CD14-positive monocyte (primary cell): ENCODE results near the gene ZNF487. TPM values are rescaled to one million over a fixed set of nuclear protein-coding genes. Genes with fewer than 3 reads are reported as not detected.
A peak's percentile ranks its signal among the peaks of the same experiment; 100 is the strongest.

Experiments
- DNase-seq, 3 donors: peaks; one replicate each; pipeline ENCODE4 v3.0.0-alpha.2; 2011 to 2022
- H2AFZ ChIP-seq: 2 replicates; pipeline ENCODE4 v1.6.0; 2012; ENCODE audit warnings: mild to moderate bottlenecking, low read depth, low read length, inconsistent platforms; ENCODE audit not compliant: insufficient read depth, poor library complexity, severe bottlenecking
- H3K27ac ChIP-seq, 2 donors: 1 replicate in 1 of 2; 2 replicates in 1 of 2; pipeline ENCODE4 v1.5.1; 2012 to 2013; ENCODE audit warnings: low read length in 2 of 2, control low read depth in 1 of 2, inconsistent platforms in 1 of 2, low read depth in 1 of 2, mild to moderate bottlenecking in 1 of 2
- H3K27me3 ChIP-seq, 2 donors: one replicate each; pipeline versions ENCODE4 v1.6.0 to v1.6.1; 2011 to 2013; ENCODE audit warnings: low read length in 2 of 2; ENCODE audit not compliant: control insufficient read depth in 2 of 2, insufficient read depth in 2 of 2
- H3K36me3 ChIP-seq, 2 donors: replicated peaks in 1 of 2; 1 replicate in 1 of 2; 2 replicates in 1 of 2; pipeline versions ENCODE4 v1.5.1 to v1.6.1; 2012 to 2013; ENCODE audit warnings: low read length in 2 of 2, control low read depth in 1 of 2, inconsistent platforms in 1 of 2, mild to moderate bottlenecking in 1 of 2; ENCODE audit not compliant: insufficient read depth in 2 of 2, control insufficient read depth in 1 of 2
- H3K4me1 ChIP-seq, 2 donors: 1 replicate in 1 of 2; 2 replicates in 1 of 2; pipeline versions ENCODE4 v1.5.1 to v1.6.1; 2012 to 2013; ENCODE audit warnings: low read length in 2 of 2, control low read depth in 1 of 2, inconsistent platforms in 1 of 2, mild to moderate bottlenecking in 1 of 2, moderate library complexity in 1 of 2; ENCODE audit not compliant: insufficient read depth in 2 of 2, control insufficient read depth in 1 of 2
- H3K4me2 ChIP-seq: replicated peaks from 2 replicates; pipeline ENCODE3; 2012; ENCODE audit warnings: low read length, moderate library complexity, mild to moderate bottlenecking; ENCODE audit not compliant: poor library complexity, severe bottlenecking; ENCODE audit errors: extremely low read depth
- H3K4me3 ChIP-seq, 3 experiments: fragments of 200-600 bp in 1 of 3; sonication (generic) in 1 of 3; replicated peaks in 1 of 3; 1 replicate in 2 of 3; 2 replicates in 1 of 3; pipeline ENCODE4 v1.5.1; 2011 to 2013; ENCODE audit warnings: low read length in 3 of 3, mild to moderate bottlenecking in 3 of 3, control low read depth in 2 of 3, low read depth in 2 of 3, inconsistent platforms in 1 of 3, moderate library complexity in 1 of 3
- H3K79me2 ChIP-seq: 2 replicates; pipeline ENCODE4 v1.6.0; 2012; ENCODE audit warnings: mild to moderate bottlenecking, control low read depth, inconsistent platforms, low read length, moderate library complexity; ENCODE audit not compliant: insufficient read depth
- H3K9ac ChIP-seq: 2 replicates; pipeline ENCODE4 v1.6.0; 2017; ENCODE audit warnings: low read length, mild to moderate bottlenecking; ENCODE audit not compliant: insufficient read depth, poor library complexity, severe bottlenecking
- H3K9me3 ChIP-seq, 2 donors: replicated peaks in 1 of 2; 1 replicate in 1 of 2; 2 replicates in 1 of 2; pipeline versions ENCODE4 v1.5.1 to v1.6.1; 2012 to 2013; ENCODE audit warnings: low read length in 2 of 2, control low read depth in 1 of 2; ENCODE audit not compliant: control insufficient read depth in 1 of 2, insufficient read depth in 1 of 2
- H4K20me1 ChIP-seq: 2 replicates; pipeline ENCODE4 v1.6.0; 2012; ENCODE audit warnings: mild to moderate bottlenecking, low read length, control low read depth, moderate library complexity; ENCODE audit not compliant: insufficient read depth
- H3K27ac Mint-ChIP-seq, 7 donors: one replicate each; pipeline ENCODE4 v1.8.0; 2020; ENCODE audit warnings: mild to moderate bottlenecking in 7 of 7, mixed read lengths in 7 of 7, moderate library complexity in 6 of 7, inconsistent platforms in 2 of 7
- H3K27me3 Mint-ChIP-seq, 3 donors: one replicate each; pipeline ENCODE4 v1.8.0; 2021 to 2022; ENCODE audit warnings: low read depth in 3 of 3, mild to moderate bottlenecking in 3 of 3, mixed read lengths in 3 of 3, moderate library complexity in 3 of 3, inconsistent platforms in 1 of 3
- H3K36me3 Mint-ChIP-seq, 2 donors: one replicate each; pipeline ENCODE4 v1.8.0; 2020; ENCODE audit warnings: mixed read lengths in 2 of 2, inconsistent platforms in 1 of 2, mild to moderate bottlenecking in 1 of 2
- H3K4me1 Mint-ChIP-seq: one replicate; pipeline ENCODE4 v1.8.0; 2020; ENCODE audit warnings: mild to moderate bottlenecking, mixed read lengths
- H3K4me3 Mint-ChIP-seq, 2 donors: one replicate each; pipeline ENCODE4 v1.8.0; 2020; ENCODE audit warnings: mild to moderate bottlenecking in 2 of 2, mixed read lengths in 2 of 2, moderate library complexity in 1 of 2
- H3K9me3 Mint-ChIP-seq, 7 donors: one replicate each; pipeline ENCODE4 v1.8.0; 2020 to 2022; ENCODE audit warnings: mixed read lengths in 7 of 7, mild to moderate bottlenecking in 6 of 7, moderate library complexity in 6 of 7, inconsistent platforms in 2 of 7
- WGBS: methylation state at CpG from one replicate; pipeline ENCODE4 v1.1.5; 2013; ENCODE audit warnings: missing lambda C conversion rate; ENCODE audit not compliant: insufficient coverage; 5-methylcytosine and 5-hydroxymethylcytosine counted together
- intact Hi-C, 2 donors: fragments of 100-400 bp; cut with micrococcal nuclease; formaldehyde crosslinking; loops; one replicate each; pipeline versions ENCODE4 v1.15.0 to v1.15.1; 2023
- polyA plus RNA-seq, 3 donors: library from polyadenylated mRNA; depleted of rRNA in 1 of 3; unstranded in 2 of 3; stranded (reverse) in 1 of 3; fragments of 300-500 nt in 2 of 3; fragments of >200 nt in 1 of 3; fragmentation: Illumina TruSeq in 2 of 3; gene quantifications; 1 replicate in 2 of 3; 2 replicates in 1 of 3; pipeline ENCODE4 v1.2.3, GENCODE V29; 2012 to 2021
- TF ChIP-seq, protein P1 (sequence below): fragments of 200-600 bp; IDR thresholded peaks from one replicate; pipeline ENCODE4 v1.8.0; 2022; ENCODE audit warnings: antibody characterized with exemption, mild to moderate bottlenecking

ZNF487 gene
- polyA plus RNA-seq, 3 donors: 8.6 to 19.7 (median 15.6) TPM

DNA sequence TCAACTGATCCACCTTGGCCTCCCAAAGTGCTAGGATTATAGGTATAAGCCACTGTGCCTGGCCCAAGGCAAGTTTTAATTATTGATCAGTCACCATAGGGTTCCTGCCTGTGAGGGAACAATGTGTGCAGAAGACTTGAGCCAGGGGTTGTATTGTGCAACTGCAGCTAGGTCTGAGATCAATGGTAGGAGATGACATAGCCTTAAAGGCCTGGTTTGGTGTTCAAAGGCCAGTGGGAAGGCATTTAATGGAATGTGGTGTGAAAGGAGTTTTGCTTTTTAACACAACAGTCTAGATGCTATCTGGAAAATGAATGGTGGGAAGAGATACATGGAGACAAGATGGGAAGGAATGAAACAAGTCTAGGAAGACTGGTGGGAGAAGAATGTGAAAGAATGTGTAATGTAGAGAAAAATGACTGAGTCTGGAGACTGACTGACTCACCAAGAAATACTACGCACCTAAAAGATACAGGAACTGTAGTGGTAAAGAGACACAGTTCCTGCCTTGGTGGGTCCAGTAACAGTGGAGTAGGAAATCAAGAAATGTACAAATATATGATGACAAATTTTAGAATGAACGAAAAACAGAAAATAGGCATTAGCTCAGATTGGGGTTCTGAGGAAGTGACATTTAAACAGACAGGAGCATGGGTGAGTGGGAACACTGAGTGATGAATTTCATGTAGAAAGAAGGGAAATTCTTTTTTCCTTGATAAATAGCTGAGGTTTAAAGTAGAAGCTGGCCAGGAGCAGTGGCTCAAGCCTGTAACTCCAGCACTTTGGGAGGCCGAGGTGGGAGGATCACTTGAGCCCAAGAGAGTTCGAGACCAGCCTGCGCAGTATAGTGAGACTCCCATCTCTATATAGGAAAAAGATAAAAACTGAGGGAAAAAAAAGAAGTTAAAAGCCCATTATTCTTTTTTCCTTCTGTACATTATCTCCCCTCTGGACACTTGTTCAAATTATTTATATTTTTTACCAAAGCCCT, 37.3 kb upstream of the ZNF487 start:
- H3K36me3 Mint-ChIP-seq: peaks cover 31 to 50% of the 10 kb centered on the region in 2 donors
- WGBS: 13% methylated on average over 1 of the region's 5 CpGs
- Histone ChIP-seq H3K4me1 (peaks cover 44 to 92% of the 10 kb centered on the region in 2 donors), H3K9me3 (no peaks in the 10 kb centered on the region), H3K4me3 (no peak overlapping the region), H3K9ac (no peak overlapping the region), H3K4me2 (no peak overlapping the region), H3K79me2 (peaks cover 100% of the 10 kb centered on the region), H3K36me3 (peaks cover under 1 to 33% of the 10 kb centered on the region in 2 donors), H4K20me1 (peaks cover 90% of the 10 kb centered on the region), H2AFZ (no peak overlapping the region), H3K27ac (peak overlapping the region; percentile 10 to 99), H3K27me3 (no peaks in the 10 kb centered on the region)
- peak overlapping the region; percentile 33 to 95 (median 83) for H3K27ac Mint-ChIP-seq
- H3K4me3 Mint-ChIP-seq: no peak overlapping the region
- TF ChIP-seq, protein P1, sequence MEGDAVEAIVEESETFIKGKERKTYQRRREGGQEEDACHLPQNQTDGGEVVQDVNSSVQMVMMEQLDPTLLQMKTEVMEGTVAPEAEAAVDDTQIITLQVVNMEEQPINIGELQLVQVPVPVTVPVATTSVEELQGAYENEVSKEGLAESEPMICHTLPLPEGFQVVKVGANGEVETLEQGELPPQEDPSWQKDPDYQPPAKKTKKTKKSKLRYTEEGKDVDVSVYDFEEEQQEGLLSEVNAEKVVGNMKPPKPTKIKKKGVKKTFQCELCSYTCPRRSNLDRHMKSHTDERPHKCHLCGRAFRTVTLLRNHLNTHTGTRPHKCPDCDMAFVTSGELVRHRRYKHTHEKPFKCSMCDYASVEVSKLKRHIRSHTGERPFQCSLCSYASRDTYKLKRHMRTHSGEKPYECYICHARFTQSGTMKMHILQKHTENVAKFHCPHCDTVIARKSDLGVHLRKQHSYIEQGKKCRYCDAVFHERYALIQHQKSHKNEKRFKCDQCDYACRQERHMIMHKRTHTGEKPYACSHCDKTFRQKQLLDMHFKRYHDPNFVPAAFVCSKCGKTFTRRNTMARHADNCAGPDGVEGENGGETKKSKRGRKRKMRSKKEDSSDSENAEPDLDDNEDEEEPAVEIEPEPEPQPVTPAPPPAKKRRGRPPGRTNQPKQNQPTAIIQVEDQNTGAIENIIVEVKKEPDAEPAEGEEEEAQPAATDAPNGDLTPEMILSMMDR: no peak
- intact Hi-C loops: loop anchor here in 1 of 2 donors (5.0 kb wide), 1 partner anchor 38 kb away; the partner anchor contains the start of gene ZNF487
- no peaks in the 10 kb centered on the region for H3K27me3 Mint-ChIP-seq
- peak; percentile 30 to 70 (median 43) for DNase-seq
- peaks cover 86% of the 10 kb centered on the region for H3K4me1 Mint-ChIP-seq
- no peaks in the 10 kb centered on the region for H3K9me3 Mint-ChIP-seq

- Mint-ChIP-seq H3K4me3 (no peak overlapping the region), H3K36me3 (peaks cover 23 to 35% of the 10 kb centered on the region in 2 donors), H3K9me3 (no peaks in the 10 kb centered on the region), H3K27ac (peak overlapping the region in 4 of 7 donors; percentile 39 to 79 (median 56)), H3K27me3 (no peaks in the 10 kb centered on the region), H3K4me1 (peaks cover 86% of the 10 kb centered on the region)
- intact Hi-C loops: no loop called here
- Histone ChIP-seq H3K27me3 (no peaks in the 10 kb centered on the region), H3K4me1 (peaks cover 44 to 92% of the 10 kb centered on the region in 2 donors), H3K79me2 (peaks cover 100% of the 10 kb centered on the region), H3K9me3 (no peaks in the 10 kb centered on the region), H3K4me3 (no peak overlapping the region), H3K9ac (no peak overlapping the region), H2AFZ (no peak overlapping the region), H3K27ac (peak overlapping the region in 1 of 2 donors; percentile 99), H3K4me2 (no peak overlapping the region), H4K20me1 (peaks cover 89% of the 10 kb centered on the region), H3K36me3 (peaks cover 0 to 24% of the 10 kb centered on the region in 2 donors)
- no CpG with 5 or more reads among the region's 2 CpGs for WGBS
- no peak for DNase-seq
- TF ChIP-seq, protein P1: no peak
Measured at GRCh38 chr10:43401627-43402026, 35.3 kb upstream of the ZNF487 start.
